Measurements from ENCODE around the gene POPDC3.

GRCh38 chr6:105136431-105137350 is 43.1 kb downstream of the POPDC3 start:
- TF ChIP-seq CTCF (IDR thresholded peaks at IDR 0.05) = peak in 3 of 4 experiments; percentile 17 to 41 (median 31)
- peak in 3 of 4 donors; percentile 16 to 56 (median 39) for TF ChIP-seq POLR2AphosphoS5 (IDR thresholded peaks at IDR 0.05)
- no peak for TF ChIP-seq POLR2A (IDR thresholded peaks at IDR 0.05)
- no peak for TF ChIP-seq EP300 (IDR thresholded peaks at IDR 0.05)
